GM12892 (cell line): ENCODE data around the gene LAGE3.

Experiments
- DNase-seq: peaks from one replicate; pipeline ENCODE4 v3.0.0; 2011; ENCODE audit not compliant: insufficient read length
- FAIRE-seq: peaks from 2 replicates; lab custom pipeline; 2011; peaks lifted over from hg19 to GRCh38; lab: Jason Lieb, UNC
- POLR2A ChIP-seq: IDR thresholded peaks from 2 replicates; pipeline ENCODE4 v1.6.1; 2011; ENCODE audit warnings: low read depth, low read length, control low read depth
- POLR2AphosphoS5 ChIP-seq: IDR thresholded peaks from 2 replicates; pipeline ENCODE4 v1.6.1; 2011; ENCODE audit warnings: low read depth, low read length, control low read depth
- TAF1 ChIP-seq: IDR thresholded peaks from 2 replicates; pipeline ENCODE4 v1.6.1; 2011; ENCODE audit warnings: low read depth, mild to moderate bottlenecking, control low read depth, low read length, borderline replicate concordance

LAGE3 gene

GRCh38 chrX:154495472-154495922, 16.4 kb upstream of the LAGE3 start:
- DNase-seq: no peak
- TF ChIP-seq POLR2AphosphoS5 (no peak), TAF1 (no peak), POLR2A (no peak)
- FAIRE-seq: no peak

GRCh38 chrX:154494715-154495114, 15.6 kb upstream of the LAGE3 start:
- DNase-seq: no peak
- no peak for TF ChIP-seq TAF1
- no peak for TF ChIP-seq POLR2AphosphoS5
- no peak for TF ChIP-seq POLR2A
- FAIRE-seq: no peak

DNA sequence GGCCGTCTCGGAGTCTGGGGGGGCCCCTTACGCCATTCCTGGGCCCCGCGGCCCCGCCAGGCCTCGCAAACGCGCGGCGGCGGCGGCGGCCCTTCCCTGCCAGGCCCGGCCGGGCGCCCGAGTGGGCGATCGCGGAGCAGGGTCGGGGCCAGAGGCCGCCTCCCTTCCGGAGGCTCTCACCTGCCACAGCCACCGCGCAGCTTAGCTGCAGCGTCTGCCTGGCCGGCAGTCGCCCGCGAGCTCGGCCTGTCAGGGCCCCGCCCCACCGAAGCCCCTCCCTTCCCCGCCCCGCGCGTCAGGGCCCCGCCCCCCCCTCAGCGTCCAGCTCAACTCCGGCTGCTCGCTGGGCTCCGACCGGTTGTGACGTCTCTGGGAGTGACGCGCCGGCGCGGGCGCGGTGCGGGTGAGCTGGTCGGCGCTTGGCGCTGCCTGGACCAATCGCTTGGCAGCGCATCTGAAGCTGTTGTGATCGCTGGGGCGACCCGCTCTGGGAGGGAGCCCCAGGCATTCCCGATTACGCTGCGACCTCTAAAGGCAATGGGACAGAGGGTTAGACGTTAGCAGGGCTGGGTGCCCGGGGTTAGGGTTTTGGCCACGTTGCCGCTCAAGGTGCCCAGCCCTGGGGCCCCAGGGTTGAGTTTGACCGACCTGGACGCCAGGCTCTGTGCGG, 11.5 kb upstream of the LAGE3 start, which contains the start of gene SLC10A3:
SLC10A3 (minus strand) TSS at position 216 of the 670 bp plus-strand sequence. CDS start 1,689 bp downstream, outside the sequence.
- DNase-seq (peak; percentile 85), FAIRE-seq (peak; percentile 87)

GRCh38 chrX:154490021-154490413, 10.9 kb upstream of the LAGE3 start:
- TF ChIP-seq POLR2A (no peak), POLR2AphosphoS5 (no peak), TAF1 (no peak)
- no peak for FAIRE-seq
- DNase-seq: no peak

More for the DNA sequence above, 11.5 kb upstream of the LAGE3 start, which contains the start of gene SLC10A3:
- TF ChIP-seq TAF1 (peak; percentile 87), POLR2AphosphoS5 (peak; percentile 65; the same call in 1 of the 2 replicates), POLR2A (peak; percentile 89)

- TF ChIP-seq POLR2AphosphoS5 (no peak), POLR2A (no peak), TAF1 (no peak)
- FAIRE-seq (no peak), DNase-seq (no peak)
These were observed 10.1 kb upstream of the LAGE3 start for GRCh38 chrX:154489182-154489581.

GRCh38 chrX:154488336-154489075, 9.4 kb upstream of the LAGE3 start:
- TF ChIP-seq POLR2A (no peak), POLR2AphosphoS5 (no peak), TAF1 (no peak)
- no peak for DNase-seq
- no peak for FAIRE-seq

- TF ChIP-seq POLR2A: no peak
- no peak for TF ChIP-seq TAF1
- TF ChIP-seq POLR2AphosphoS5: no peak
- no peak for DNase-seq
- no peak for FAIRE-seq
These were observed 8.6 kb upstream of the LAGE3 start for GRCh38 chrX:154487518-154488290.

GRCh38 chrX:154486396-154487207, 7.5 kb upstream of the LAGE3 start, which contains the start of gene UBL4A:
Gene UBL4A, minus strand, starts transcription at chrX:154486615. Its CDS starts 31 bp downstream, at chrX:154486584.
- TF ChIP-seq POLR2AphosphoS5 (no peak), TAF1 (no peak), POLR2A (no peak)
- FAIRE-seq (peak; percentile 76), DNase-seq (peak; percentile 67)

GRCh38 chrX:154486052-154486395, 6.9 kb upstream of the LAGE3 start:
- TF ChIP-seq POLR2AphosphoS5 (no peak), TAF1 (no peak), POLR2A (no peak)

DNA sequence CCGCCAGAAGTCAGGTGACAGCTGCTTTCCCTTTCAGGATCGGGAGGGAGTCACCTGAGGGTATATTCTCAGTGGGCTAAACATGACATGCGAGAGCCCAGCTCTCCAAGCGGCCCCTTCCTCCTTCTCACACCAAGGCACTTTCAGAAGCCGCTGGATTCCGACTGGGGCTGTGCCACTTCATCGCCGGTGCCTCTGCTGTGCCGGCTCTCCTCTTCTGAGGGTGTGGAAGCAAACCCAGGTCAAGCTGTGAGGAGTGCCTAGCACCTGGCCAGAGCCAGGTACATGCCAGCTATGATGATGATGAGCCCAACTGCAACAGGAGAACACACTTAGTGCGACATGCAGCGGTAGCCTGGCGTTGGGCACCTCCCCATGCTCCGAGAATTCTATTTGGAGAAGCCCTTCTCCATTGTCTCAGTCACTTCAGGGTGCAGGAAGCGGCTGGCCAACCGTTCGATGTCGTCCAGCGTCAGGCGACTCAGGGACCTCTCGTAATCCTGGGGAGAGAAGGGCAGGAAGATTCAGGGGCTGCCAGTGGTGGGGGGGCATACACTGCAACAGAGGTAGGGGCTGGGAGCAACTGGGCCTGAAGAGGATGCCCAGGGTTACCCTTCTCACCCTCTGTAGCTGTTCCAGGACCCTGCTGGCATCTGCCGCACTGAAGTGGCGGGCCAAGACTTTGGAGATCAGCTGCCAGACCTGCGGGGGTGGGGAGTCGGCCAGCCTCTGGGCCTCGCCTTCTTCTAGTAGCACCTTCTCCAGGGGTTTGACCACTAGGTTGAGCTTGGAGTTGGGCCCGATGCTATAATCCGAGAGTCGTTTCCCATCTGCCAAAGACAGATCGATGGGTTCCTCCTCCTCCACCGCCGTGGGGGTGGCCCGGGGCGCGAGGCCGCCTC, 6.3 kb upstream of the LAGE3 start:
- FAIRE-seq (no peak), DNase-seq (no peak)
- TF ChIP-seq TAF1 (no peak), POLR2AphosphoS5 (no peak), POLR2A (no peak)

More at GRCh38 chrX:154486052-154486395, 6.9 kb upstream of the LAGE3 start:
- DNase-seq (no peak), FAIRE-seq (peak; percentile 48)
